ENCODE results near the gene TPH2. TPM values are rescaled to one million over a fixed set of nuclear protein-coding genes. Genes with fewer than 3 reads are reported as not detected.

Gene TPH2
- total RNA-seq, 2 donors from 2014 or later = not detected

- no peak for ATAC-seq (ENCODE audit: insufficient number of reproducible peaks, low FRiP score, low read depth)
- H3K9me3 ChIP-seq = no peaks in the 10 kb centered on the region
- no peak overlapping the region for H3K27ac ChIP-seq
- H3K4me1 ChIP-seq (ENCODE audit: control insufficient read depth in 1 of 2, low read depth in 2 of 2) = no peaks in the 10 kb centered on the region
- no peak for TF ChIP-seq CTCF (IDR thresholded peaks at IDR 0.05)
- H3K36me3 ChIP-seq = no peaks in the 10 kb centered on the region
- H3K27me3 ChIP-seq (replicated peaks; ENCODE audit: insufficient read depth) = no peaks in the 10 kb centered on the region
- no peak overlapping the region for H3K4me3 ChIP-seq
- no peak for DNase-seq (ENCODE audit: low spot score)
Measured at GRCh38 chr12:72031066-72031465, 92.4 kb downstream of the TPH2 start.

DNA sequence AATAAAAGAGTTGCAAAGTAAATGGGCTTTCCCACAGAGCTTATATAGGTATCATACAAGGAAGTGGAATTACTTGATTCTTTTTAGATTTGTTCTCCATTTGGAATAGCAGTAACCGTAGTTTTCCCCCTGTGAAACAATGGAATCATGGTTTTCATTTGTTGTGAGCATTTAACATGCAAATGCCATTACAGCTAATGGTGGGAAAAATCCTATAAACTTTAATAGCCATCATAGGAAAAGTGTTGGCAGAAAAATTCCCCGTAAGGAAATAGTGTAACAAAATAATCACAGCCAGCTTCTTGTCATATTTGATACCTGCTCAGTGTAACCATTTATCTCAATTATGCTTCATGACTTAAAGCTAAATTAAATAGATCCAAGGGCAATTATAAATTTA lies 95.3 kb downstream of the TPH2 start:
- TF ChIP-seq CTCF (IDR thresholded peaks at IDR 0.05) = no peak
- Histone ChIP-seq H3K9me3 (no peaks in the 10 kb centered on the region), H3K27ac (no peak overlapping the region), H3K36me3 (no peaks in the 10 kb centered on the region), H3K4me1 (ENCODE audit: control insufficient read depth in 1 of 2, low read depth in 2 of 2) (no peaks in the 10 kb centered on the region), H3K4me3 (no peak overlapping the region), H3K27me3 (replicated peaks; ENCODE audit: insufficient read depth) (no peaks in the 10 kb centered on the region)
- no peak for DNase-seq (ENCODE audit: low spot score)
- no peak for ATAC-seq (ENCODE audit: insufficient number of reproducible peaks, low FRiP score, low read depth)

DNA sequence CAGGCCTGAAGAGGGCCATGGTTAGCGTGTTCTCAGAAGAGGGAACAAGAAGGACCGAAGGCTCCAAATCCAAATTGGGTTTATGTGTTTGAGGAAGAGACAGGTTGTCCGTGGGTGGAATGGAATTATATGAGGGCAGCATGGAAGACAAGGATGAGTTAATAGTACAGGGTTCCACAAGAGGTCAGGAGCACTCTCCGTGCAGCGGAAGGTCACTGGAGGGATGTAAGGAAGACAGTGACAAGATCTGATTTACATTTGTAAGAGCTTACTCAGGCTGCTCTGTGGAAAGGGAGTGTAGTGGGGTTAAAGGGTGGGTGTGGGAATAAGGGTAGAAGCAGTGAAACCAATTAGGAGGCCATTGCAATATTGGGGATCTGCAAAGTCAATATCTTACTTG lies 97.0 kb downstream of the TPH2 start:
- no peak overlapping the region for H3K27ac ChIP-seq
- no peak for DNase-seq (ENCODE audit: low spot score)
- H3K4me1 ChIP-seq (ENCODE audit: control insufficient read depth in 1 of 2, low read depth in 2 of 2) = no peaks in the 10 kb centered on the region
- no peaks in the 10 kb centered on the region for H3K9me3 ChIP-seq
- no peaks in the 10 kb centered on the region for H3K27me3 ChIP-seq (replicated peaks; ENCODE audit: insufficient read depth)
- ATAC-seq (ENCODE audit: insufficient number of reproducible peaks, low FRiP score, low read depth) = no peak
- no peak overlapping the region for H3K4me3 ChIP-seq
- no peak for TF ChIP-seq CTCF (IDR thresholded peaks at IDR 0.05)
- no peaks in the 10 kb centered on the region for H3K36me3 ChIP-seq

DNA sequence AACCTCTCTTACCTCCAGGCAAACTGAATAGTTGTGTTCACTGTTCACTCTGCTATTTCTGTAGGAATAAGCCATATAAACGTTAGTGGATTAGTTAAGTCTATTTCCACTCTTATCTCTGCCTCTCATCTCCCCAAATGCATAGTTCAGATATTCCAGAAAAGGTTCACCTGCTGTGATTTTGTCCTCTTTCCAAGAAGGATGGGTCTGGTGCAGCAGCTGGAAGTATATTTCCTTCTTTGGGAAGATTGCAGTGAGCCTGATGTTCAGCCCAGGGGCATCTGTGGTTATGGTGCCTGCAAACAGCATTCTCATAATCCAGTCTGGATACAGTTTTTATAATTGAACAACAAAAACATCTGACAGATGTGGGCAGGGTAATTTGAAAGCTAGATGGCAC lies 97.7 kb downstream of the TPH2 start:
- no peaks in the 10 kb centered on the region for H3K4me1 ChIP-seq (ENCODE audit: control insufficient read depth in 1 of 2, low read depth in 2 of 2)
- no peaks in the 10 kb centered on the region for H3K27me3 ChIP-seq (replicated peaks; ENCODE audit: insufficient read depth)
- no peak overlapping the region for H3K27ac ChIP-seq
- no peak overlapping the region for H3K4me3 ChIP-seq
- no peak for TF ChIP-seq CTCF (IDR thresholded peaks at IDR 0.05)
- H3K9me3 ChIP-seq = no peaks in the 10 kb centered on the region
- H3K36me3 ChIP-seq = no peaks in the 10 kb centered on the region
- ATAC-seq (ENCODE audit: insufficient number of reproducible peaks, low FRiP score, low read depth) = no peak
- DNase-seq (ENCODE audit: low spot score) = no peak

DNA sequence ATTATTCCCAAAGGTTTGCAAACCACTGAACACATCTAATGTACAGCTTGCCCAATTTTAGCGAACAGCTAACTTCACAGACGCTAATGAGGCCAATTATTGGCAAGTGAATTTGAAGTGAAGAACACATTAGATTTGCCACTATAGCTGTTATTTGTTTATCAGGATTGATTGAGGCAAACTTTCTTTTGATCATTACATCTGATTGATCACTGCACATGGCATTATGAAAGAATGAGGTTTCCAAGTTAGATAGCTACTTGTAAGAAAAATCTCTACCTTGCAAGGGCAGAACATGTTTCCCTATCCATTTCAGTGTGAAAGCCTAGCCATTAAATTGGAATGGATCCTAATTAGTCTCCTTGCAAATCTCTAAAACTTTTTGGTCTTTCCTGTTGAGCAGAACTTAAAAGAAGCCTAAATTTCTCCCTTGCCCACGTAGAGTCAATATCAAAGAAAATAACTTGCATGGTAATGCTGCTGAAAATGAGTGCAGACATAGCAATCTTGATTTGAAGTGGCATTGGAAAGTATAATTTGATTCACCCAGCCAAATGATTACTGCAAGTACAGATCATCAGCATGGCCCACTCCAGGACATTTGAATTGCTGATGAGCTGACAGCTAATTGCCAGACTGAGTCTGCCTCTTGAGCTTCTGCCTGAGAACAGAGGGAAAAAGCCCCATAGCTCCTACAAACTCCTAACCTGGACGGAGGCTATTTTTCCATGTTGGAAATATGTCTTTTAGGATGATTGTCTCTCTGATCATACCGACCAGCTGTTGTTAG lies 98.6 kb downstream of the TPH2 start:
- ATAC-seq (ENCODE audit: insufficient number of reproducible peaks, low FRiP score, low read depth) (no peak), DNase-seq (ENCODE audit: low spot score) (no peak)
- H3K36me3 ChIP-seq = no peaks in the 10 kb centered on the region
- H3K4me3 ChIP-seq = no peak overlapping the region
- no peak overlapping the region for H3K27ac ChIP-seq
- H3K4me1 ChIP-seq (ENCODE audit: control insufficient read depth in 1 of 2, low read depth in 2 of 2) = no peaks in the 10 kb centered on the region
- no peaks in the 10 kb centered on the region for H3K9me3 ChIP-seq
- H3K27me3 ChIP-seq (replicated peaks; ENCODE audit: insufficient read depth) = no peaks in the 10 kb centered on the region
- no peak for TF ChIP-seq CTCF (IDR thresholded peaks at IDR 0.05)
